IMR-90 (cell line): ENCODE data around the gene ZNF507. TPM values are rescaled to one million over a fixed set of nuclear protein-coding genes. Genes with fewer than 3 reads are reported as not detected.

Experiments used
- ATAC-seq: fragments of 200-7000 bp; cut with Tn5 transposase; 2 replicates; pipeline ENCODE4 v1.9.1; 2020; ENCODE audit warnings: low read depth, mild to moderate bottlenecking, moderate library complexity
- BruUV-seq: library from RNA; stranded (reverse); fragments of 400-500 nt; replicated peaks from 2 replicates; lab custom pipeline; 2021; lab: Mats Ljungman, UMichigan
- CTCF ChIA-PET: fragments of 300-600 bp; formaldehyde crosslinking; extraction: SDS; loops from one replicate; lab custom pipeline; 2021; ENCODE audit warnings: antibody characterized with exemption; lab: Yijun Ruan, JAX
- POLR2A ChIA-PET: fragments of 300-600 bp; sonication (Branson Sonifier 250); formaldehyde crosslinking; loops from one replicate; lab custom pipeline; 2022; ENCODE audit warnings: antibody characterized with exemption; ENCODE audit not compliant: unreplicated experiment; lab: Charles Lee
- DNase-seq: peaks from one replicate; pipeline ENCODE4 v3.0.0; 2013
- H2AFZ ChIP-seq: replicated peaks from 2 replicates; pipeline ENCODE3; 2013; ENCODE audit warnings: low read length, mild to moderate bottlenecking; ENCODE audit not compliant: poor library complexity
- H2AK5ac ChIP-seq: 2 replicates; pipeline ENCODE4 v1.6.1; 2013; ENCODE audit warnings: low read depth, low read length, inconsistent platforms
- H2AK9ac ChIP-seq: replicated peaks from 2 replicates; pipeline ENCODE3; 2013; ENCODE audit warnings: mild to moderate bottlenecking, low read depth, low read length, moderate library complexity; ENCODE audit not compliant: poor library complexity
- H2BK120ac ChIP-seq: 2 replicates; pipeline ENCODE4 v1.6.1; 2013; ENCODE audit warnings: low read depth, low read length, inconsistent platforms
- H2BK15ac ChIP-seq: 3 replicates; pipeline ENCODE4 v1.6.1; 2013; ENCODE audit warnings: low read depth, low read length, inconsistent platforms
- H2BK20ac ChIP-seq: 2 replicates; pipeline ENCODE4 v1.6.1; 2013; ENCODE audit warnings: low read depth, mild to moderate bottlenecking, inconsistent platforms, low read length, moderate library complexity
- H2BK5ac ChIP-seq: 2 replicates; pipeline ENCODE4 v1.6.1; 2013; ENCODE audit warnings: mild to moderate bottlenecking, low read depth, low read length, inconsistent platforms; ENCODE audit not compliant: poor library complexity, severe bottlenecking
- H3K14ac ChIP-seq: replicated peaks from 2 replicates; pipeline ENCODE4 v1.6.1; 2013; ENCODE audit warnings: low read depth, low read length, inconsistent platforms
- H3K18ac ChIP-seq: 2 replicates; pipeline ENCODE4 v1.6.1; 2013; ENCODE audit warnings: low read depth, low read length, control low read depth
- H3K23ac ChIP-seq: 2 replicates; pipeline ENCODE4 v1.6.1; 2013; ENCODE audit warnings: low read depth, low read length, inconsistent platforms
- H3K27ac ChIP-seq: 2 replicates; pipeline ENCODE4 v1.5.1; 2013; ENCODE audit warnings: mild to moderate bottlenecking, control low read depth, low read length; ENCODE audit not compliant: insufficient read depth
- H3K27me3 ChIP-seq: 2 replicates; pipeline ENCODE4 v1.6.1; 2013; ENCODE audit warnings: low read length; ENCODE audit not compliant: control insufficient read depth, insufficient read depth
- H3K36me3 ChIP-seq: 2 replicates; pipeline ENCODE4 v1.6.1; 2013; ENCODE audit warnings: low read length, mixed read lengths; ENCODE audit not compliant: control insufficient read depth, insufficient read depth
- H3K4ac ChIP-seq: 2 replicates; pipeline ENCODE4 v1.6.1; 2013; ENCODE audit warnings: low read depth, low read length, inconsistent platforms
- H3K4me1 ChIP-seq: 2 replicates; pipeline ENCODE4 v1.6.1; 2013; ENCODE audit warnings: low read length, mixed read lengths; ENCODE audit not compliant: control insufficient read depth, insufficient read depth
- H3K4me2 ChIP-seq: 2 replicates; pipeline ENCODE4 v1.6.1; 2013; ENCODE audit warnings: low read depth, mild to moderate bottlenecking, control low read depth, low read length, moderate library complexity
- H3K4me3 ChIP-seq: 2 replicates; pipeline ENCODE4 v1.5.1; 2013; ENCODE audit warnings: low read depth, mild to moderate bottlenecking, control low read depth, low read length, moderate library complexity; ENCODE audit not compliant: insufficient read depth
- H3K56ac ChIP-seq: 2 replicates; pipeline ENCODE4 v1.6.1; 2013; ENCODE audit warnings: low read length, inconsistent platforms; ENCODE audit not compliant: insufficient read depth; ENCODE audit errors: extremely low read depth
- H3K79me1 ChIP-seq, 2 experiments: 2 replicates each; pipeline ENCODE4 v1.6.1; 2013; ENCODE audit warnings: low read length in 2 of 2, inconsistent platforms in 1 of 2, low read depth in 1 of 2
- H3K9ac ChIP-seq: 2 replicates; pipeline ENCODE4 v1.6.1; 2013; ENCODE audit warnings: low read depth, low read length, control low read depth
- H3K9me1 ChIP-seq: 2 replicates; pipeline ENCODE4 v1.6.1; 2013; ENCODE audit warnings: low read length, inconsistent platforms; ENCODE audit not compliant: insufficient read depth
- H3K9me3 ChIP-seq: 2 replicates; pipeline ENCODE4 v1.6.1; 2013; ENCODE audit warnings: low read length; ENCODE audit not compliant: control insufficient read depth, insufficient read depth
- H4K20me1 ChIP-seq: 2 replicates; pipeline ENCODE4 v1.6.1; 2013; ENCODE audit warnings: low read length, inconsistent platforms; ENCODE audit not compliant: insufficient read depth
- H4K5ac ChIP-seq: 2 replicates; pipeline ENCODE4 v1.6.1; 2013; ENCODE audit warnings: mild to moderate bottlenecking, low read depth, low read length, control low read depth
- H4K8ac ChIP-seq, 2 experiments: 2 replicates each; pipeline ENCODE4 v1.6.1; 2013; ENCODE audit warnings: low read depth in 2 of 2, low read length in 2 of 2, control low read depth in 1 of 2, inconsistent platforms in 1 of 2
- H4K91ac ChIP-seq: 2 replicates; pipeline ENCODE4 v1.6.1; 2013; ENCODE audit warnings: low read depth, low read length, inconsistent platforms; ENCODE audit not compliant: insufficient read depth
- BHLHE40 ChIP-seq: fragments of 150-350 bp; IDR thresholded peaks from 2 replicates; pipeline ENCODE4 v1.6.1; 2016; ENCODE audit warnings: mild to moderate bottlenecking, low read depth, low read length
- CEBPB ChIP-seq: IDR thresholded peaks from 2 replicates; pipeline ENCODE4 v1.6.1; 2012; ENCODE audit warnings: low read depth, low read length, improper control_type of control experiment
- CHD1 ChIP-seq: IDR thresholded peaks from 2 replicates; pipeline ENCODE4 v1.6.1; 2012; ENCODE audit warnings: low read depth, low read length, improper control_type of control experiment
- FOS ChIP-seq: fragments of 150-350 bp; IDR thresholded peaks from 2 replicates; pipeline ENCODE4 v1.6.1; 2016; ENCODE audit warnings: low read depth, low read length
- MAFK ChIP-seq: IDR thresholded peaks from 2 replicates; pipeline ENCODE4 v1.6.1; 2012; ENCODE audit warnings: low read depth, low read length, improper control_type of control experiment
- MAZ ChIP-seq: IDR thresholded peaks from 2 replicates; pipeline ENCODE4 v1.6.1; 2012; ENCODE audit warnings: low read depth, mild to moderate bottlenecking, low read length, improper control_type of control experiment, moderate library complexity, borderline replicate concordance
- MXI1 ChIP-seq: IDR thresholded peaks from 2 replicates; pipeline ENCODE4 v1.6.1; 2012; ENCODE audit warnings: low read depth, mild to moderate bottlenecking, low read length, moderate library complexity, borderline replicate concordance
- NFE2L2 ChIP-seq: fragments of 150-350 bp; IDR thresholded peaks from 2 replicates; pipeline ENCODE4 v1.6.1; 2016; ENCODE audit warnings: low read depth, mild to moderate bottlenecking, low read length
- POLR2A ChIP-seq: IDR thresholded peaks from 2 replicates; pipeline ENCODE4 v1.6.1; 2012; ENCODE audit warnings: mild to moderate bottlenecking, low read depth, low read length
- RAD21 ChIP-seq: IDR thresholded peaks from 2 replicates; pipeline ENCODE4 v1.6.1; 2012; ENCODE audit warnings: low read length, improper control_type of control experiment
- RFX5 ChIP-seq: IDR thresholded peaks from 2 replicates; pipeline ENCODE4 v1.8.0; 2012; ENCODE audit warnings: low read depth, mild to moderate bottlenecking, low read length, moderate library complexity
- SMC3 ChIP-seq: fragments of 150-350 bp; IDR thresholded peaks from 2 replicates; pipeline ENCODE4 v1.6.1; 2016; ENCODE audit warnings: low read depth, mild to moderate bottlenecking, antibody characterized with exemption, low read length, moderate library complexity
- WGBS, 2 experiments: methylation state at CpG; one replicate each; pipeline versions ENCODE4 v1.1.5 to v1.1.7; 2013; ENCODE audit warnings: missing lambda C conversion rate in 2 of 2; ENCODE audit not compliant: insufficient read length in 1 of 2; ENCODE audit errors: extremely low coverage in 2 of 2; 5-methylcytosine and 5-hydroxymethylcytosine counted together
- dilution Hi-C: fragments of 300-500 bp; cut with HindIII; formaldehyde crosslinking; loops from one replicate; pipeline ENCODE4 v1.14.3; 2018; ENCODE audit warnings: low sequenced_read_pairs; ENCODE audit not compliant: unreplicated experiment
- in situ Hi-C: fragments of 300-500 bp; cut with MboI; formaldehyde crosslinking; loops from 3 replicates; pipeline ENCODE4 v1.14.3; 2019; ENCODE audit warnings: low sequenced_read_pairs, inconsistent platforms, mixed read lengths
- intact Hi-C: fragments of 100-400 bp; cut with micrococcal nuclease; formaldehyde crosslinking; loops from 2 replicates; pipeline ENCODE4 v1.10.0; 2022
- polyA plus RNA-seq, 3 experiments: library from polyadenylated mRNA; depleted of rRNA; stranded (reverse); fragments of >200 nt; gene quantifications; 2 replicates each; pipeline ENCODE4 v1.2.3, GENCODE V29; 2012; ENCODE audit warnings: low replicate concordance in 1 of 3
- total RNA-seq: library from RNA; depleted of rRNA; stranded (reverse); fragments of >200 nt; gene quantifications from 2 replicates; pipeline ENCODE4 v1.2.3, GENCODE V29; 2012
- TF ChIP-seq, protein P1 (sequence below): conservative IDR thresholded peaks from 2 replicates; pipeline ENCODE4 v1.5.1; 2012; ENCODE audit warnings: mild to moderate bottlenecking, low read depth, low read length, improper control_type of control experiment
- TF ChIP-seq, protein P2 (sequence below): fragments of 150-350 bp; IDR thresholded peaks from 2 replicates; pipeline ENCODE4 v1.6.1; 2017; ENCODE audit warnings: mild to moderate bottlenecking, antibody characterized with exemption, low read length, low read depth
- TF ChIP-seq, protein P3 (sequence below): fragments of 150-350 bp; IDR thresholded peaks from 2 replicates; pipeline ENCODE4 v1.6.1; 2016; ENCODE audit warnings: low read depth, mild to moderate bottlenecking, low read length, moderate library complexity, borderline replicate concordance

Gene ZNF507
- total and polyA plus RNA-seq, 2 of the 4 experiments (the other 2 are of a cell fraction), result 9.6 to 19.9 TPM

DNA sequence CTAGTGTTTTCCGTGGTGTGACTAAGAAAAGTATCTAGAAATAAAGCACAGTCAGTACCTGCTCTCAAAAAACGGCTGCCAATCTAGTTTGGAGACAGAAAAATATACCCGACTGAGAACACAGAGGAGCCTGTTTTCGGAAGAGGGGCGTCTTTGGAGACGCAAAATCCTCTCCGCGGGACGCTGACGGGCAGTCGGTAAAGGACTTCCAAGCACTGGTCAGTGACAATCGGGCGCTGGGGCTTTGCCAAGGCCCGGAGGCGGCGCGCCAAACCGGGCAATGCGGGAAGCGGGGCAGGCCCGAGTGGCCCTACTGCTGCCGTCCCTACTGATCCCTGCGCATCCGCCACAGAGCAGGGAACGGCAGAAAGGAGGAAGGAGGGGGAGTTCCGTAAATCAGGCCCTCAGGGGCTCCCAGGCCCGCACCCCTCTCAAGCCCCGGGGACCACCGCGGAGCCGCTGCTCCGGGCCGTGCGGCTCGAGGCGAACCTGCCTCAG, 59.6 kb downstream of the ZNF507 start:
- intact Hi-C loops, result loop anchor here (1.0 to 5.0 kb wide), 3 partner anchors 32 to 1183 kb away; no protein-coding TSS in a partner anchor
- Histone ChIP-seq H3K18ac (peak overlapping the region; percentile 59; the same call in 1 of the 2 replicates), H3K56ac (peak overlapping the region; percentile 90), H2AK5ac (peak overlapping the region; percentile 73), H3K36me3 (peaks cover 5% of the 10 kb centered on the region), H3K4ac (peak overlapping the region; percentile 96), H3K27me3 (no peaks in the 10 kb centered on the region), H4K8ac (peak overlapping the region; percentile 78 to 97), H3K14ac (peak overlapping the region; percentile 98), H2AFZ (peak overlapping the region; percentile 99), H2BK120ac (peak overlapping the region; percentile 72; the same call in 1 of the 2 replicates), H4K20me1 (peaks cover 5% of the 10 kb centered on the region; the same call in 1 of the 2 replicates), H2BK15ac (no peak overlapping the region), H2BK20ac (0 out of 2 replicates have a peak overlapping the region, but pooled peaks have one; percentile 9), H2AK9ac (peak overlapping the region; percentile 99), H3K4me3 (peak overlapping the region; percentile 82), H3K23ac (peak overlapping the region; percentile 66), H3K79me1 (peaks cover 28 to 60% of the 10 kb centered on the region in 2 experiments), H4K91ac (peak overlapping the region; percentile 90), H3K9me1 (peaks cover 11% of the 10 kb centered on the region), H3K9me3 (no peaks in the 10 kb centered on the region), H2BK5ac (peak overlapping the region; percentile 88), H3K4me1 (peaks cover 6% of the 10 kb centered on the region), H3K4me2 (peak overlapping the region; percentile 89), H3K9ac (peak overlapping the region; percentile 93), H4K5ac (peak overlapping the region; percentile 65), H3K27ac (peak overlapping the region; percentile 96)
- dilution Hi-C loops, result no loop called here
- POLR2A ChIA-PET, result interaction anchor here (0.6 to 1.0 kb wide), 2 partner anchors 176 to 1565 kb away, joined by 3 read pairs; partner anchors contain the start of gene PDCD5
- BruUV-seq, result TSS peak; percentile 70
- TF ChIP-seq CHD1 (no peak), POLR2A (no peak), RFX5 (no peak), SMC3 (no peak), MAFK (no peak), BHLHE40 (no peak), RAD21 (no peak), NFE2L2 (no peak), MXI1 (no peak), MAZ (no peak), CEBPB (no peak), FOS (no peak)
- TF ChIP-seq, protein P1, sequence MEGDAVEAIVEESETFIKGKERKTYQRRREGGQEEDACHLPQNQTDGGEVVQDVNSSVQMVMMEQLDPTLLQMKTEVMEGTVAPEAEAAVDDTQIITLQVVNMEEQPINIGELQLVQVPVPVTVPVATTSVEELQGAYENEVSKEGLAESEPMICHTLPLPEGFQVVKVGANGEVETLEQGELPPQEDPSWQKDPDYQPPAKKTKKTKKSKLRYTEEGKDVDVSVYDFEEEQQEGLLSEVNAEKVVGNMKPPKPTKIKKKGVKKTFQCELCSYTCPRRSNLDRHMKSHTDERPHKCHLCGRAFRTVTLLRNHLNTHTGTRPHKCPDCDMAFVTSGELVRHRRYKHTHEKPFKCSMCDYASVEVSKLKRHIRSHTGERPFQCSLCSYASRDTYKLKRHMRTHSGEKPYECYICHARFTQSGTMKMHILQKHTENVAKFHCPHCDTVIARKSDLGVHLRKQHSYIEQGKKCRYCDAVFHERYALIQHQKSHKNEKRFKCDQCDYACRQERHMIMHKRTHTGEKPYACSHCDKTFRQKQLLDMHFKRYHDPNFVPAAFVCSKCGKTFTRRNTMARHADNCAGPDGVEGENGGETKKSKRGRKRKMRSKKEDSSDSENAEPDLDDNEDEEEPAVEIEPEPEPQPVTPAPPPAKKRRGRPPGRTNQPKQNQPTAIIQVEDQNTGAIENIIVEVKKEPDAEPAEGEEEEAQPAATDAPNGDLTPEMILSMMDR, result no peak
- TF ChIP-seq, protein P2, sequence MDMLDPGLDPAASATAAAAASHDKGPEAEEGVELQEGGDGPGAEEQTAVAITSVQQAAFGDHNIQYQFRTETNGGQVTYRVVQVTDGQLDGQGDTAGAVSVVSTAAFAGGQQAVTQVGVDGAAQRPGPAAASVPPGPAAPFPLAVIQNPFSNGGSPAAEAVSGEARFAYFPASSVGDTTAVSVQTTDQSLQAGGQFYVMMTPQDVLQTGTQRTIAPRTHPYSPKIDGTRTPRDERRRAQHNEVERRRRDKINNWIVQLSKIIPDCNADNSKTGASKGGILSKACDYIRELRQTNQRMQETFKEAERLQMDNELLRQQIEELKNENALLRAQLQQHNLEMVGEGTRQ, result no peak
- TF ChIP-seq, protein P3, sequence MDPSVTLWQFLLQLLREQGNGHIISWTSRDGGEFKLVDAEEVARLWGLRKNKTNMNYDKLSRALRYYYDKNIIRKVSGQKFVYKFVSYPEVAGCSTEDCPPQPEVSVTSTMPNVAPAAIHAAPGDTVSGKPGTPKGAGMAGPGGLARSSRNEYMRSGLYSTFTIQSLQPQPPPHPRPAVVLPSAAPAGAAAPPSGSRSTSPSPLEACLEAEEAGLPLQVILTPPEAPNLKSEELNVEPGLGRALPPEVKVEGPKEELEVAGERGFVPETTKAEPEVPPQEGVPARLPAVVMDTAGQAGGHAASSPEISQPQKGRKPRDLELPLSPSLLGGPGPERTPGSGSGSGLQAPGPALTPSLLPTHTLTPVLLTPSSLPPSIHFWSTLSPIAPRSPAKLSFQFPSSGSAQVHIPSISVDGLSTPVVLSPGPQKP, result no peak
- ATAC-seq (peak; percentile 9), DNase-seq (peak; percentile 26)
- CTCF ChIA-PET, result interaction anchor here (0.9 kb wide), 1 partner anchor 47 kb away, joined by 6 read pairs; no protein-coding TSS in a partner anchor
- 0% methylated on average over 16 of the region's 36 CpGs; no CpG with 5 or more reads in 1 of the 2 experiments for WGBS, 2 experiments
- in situ Hi-C loops, result no loop called here
